Measurements from ENCODE around the gene NPAS3. TPM values are rescaled to one million over a fixed set of nuclear protein-coding genes. Genes with fewer than 3 reads are reported as not detected.

NPAS3 gene
- total RNA-seq, 6 experiments from 2014 or later = 0.11 to 0.83 (median 0.21) TPM; not detected in 2

GRCh38 chr14:33564774-33565630, 626.3 kb downstream of the NPAS3 start:
- 49% methylated on average over 3 of the region's 3 CpGs for WGBS (ENCODE audit: insufficient coverage, low coverage, low lambda C conversion rate, missing lambda C conversion rate)
- ATAC-seq = peak in 2 of 4 donors; percentile 71 to 81
- H3K27ac ChIP-seq = no peak overlapping the region
- no peak for DNase-seq
- intact Hi-C loops (cut with DNase I) = no loop called here
- H3K4me1 ChIP-seq = no peaks in the 10 kb centered on the region
- H3K36me3 ChIP-seq = no peaks in the 10 kb centered on the region
- H3K9me3 ChIP-seq = no peaks in the 10 kb centered on the region
- TF ChIP-seq POLR2A (IDR thresholded peaks at IDR 0.05) = no peak
- no peak for TF ChIP-seq CTCF (IDR thresholded peaks at IDR 0.05)
- no peak overlapping the region for H3K4me3 ChIP-seq
- H3K27me3 ChIP-seq = no peaks in the 10 kb centered on the region

- Histone ChIP-seq H3K4me1 (no peaks in the 10 kb centered on the region), H3K36me3 (no peaks in the 10 kb centered on the region), H3K4me3 (no peak overlapping the region), H3K9me3 (no peaks in the 10 kb centered on the region), H3K27me3 (no peaks in the 10 kb centered on the region), H3K27ac (no peak overlapping the region)
- TF ChIP-seq POLR2A (IDR thresholded peaks at IDR 0.05) = no peak
- intact Hi-C loops (cut with DNase I) = no loop called here
- DNase-seq = no peak
- ATAC-seq = no peak
- WGBS (ENCODE audit: insufficient coverage, low coverage, low lambda C conversion rate, missing lambda C conversion rate) = 47% methylated on average over 9 of the region's 9 CpGs
These were observed 627.4 kb downstream of the NPAS3 start for GRCh38 chr14:33566082-33566481.

- Histone ChIP-seq H3K27ac (no peak overlapping the region), H3K4me3 (no peak overlapping the region), H3K4me1 (no peaks in the 10 kb centered on the region), H3K9me3 (no peaks in the 10 kb centered on the region), H3K27me3 (no peaks in the 10 kb centered on the region), H3K36me3 (no peaks in the 10 kb centered on the region)
- TF ChIP-seq POLR2A (IDR thresholded peaks at IDR 0.05) (no peak), CTCF (IDR thresholded peaks at IDR 0.05) (no peak)
- intact Hi-C loops (cut with DNase I) = no loop called here
- no peak for DNase-seq
- 43% methylated on average over 10 of the region's 10 CpGs for WGBS (ENCODE audit: insufficient coverage, low coverage, low lambda C conversion rate, missing lambda C conversion rate)
- no peak for ATAC-seq
These were observed 628.5 kb downstream of the NPAS3 start for GRCh38 chr14:33567023-33567728.

- no peaks in the 10 kb centered on the region for H3K27me3 ChIP-seq
- H3K36me3 ChIP-seq = no peaks in the 10 kb centered on the region
- H3K9me3 ChIP-seq = no peaks in the 10 kb centered on the region
- intact Hi-C loops (cut with DNase I) = no loop called here
- no peak overlapping the region for H3K4me3 ChIP-seq
- ATAC-seq (peak in 2 of 4 donors; percentile 45 to 62), DNase-seq (no peak)
- TF ChIP-seq POLR2A (IDR thresholded peaks at IDR 0.05) (no peak), CTCF (IDR thresholded peaks at IDR 0.05) (no peak)
- 32% methylated on average over 4 of the region's 4 CpGs for WGBS (ENCODE audit: insufficient coverage, low coverage, low lambda C conversion rate, missing lambda C conversion rate)
- no peak overlapping the region for H3K27ac ChIP-seq
- H3K4me1 ChIP-seq = no peaks in the 10 kb centered on the region
These were observed 629.1 kb downstream of the NPAS3 start for GRCh38 chr14:33567731-33568130.
